ENCODE measurements around the gene NPAT. TPM values are rescaled to one million over a fixed set of nuclear protein-coding genes. Genes with fewer than 3 reads are reported as not detected.
A peak's percentile ranks its signal among the peaks of the same experiment; 100 is the strongest.

NPAT gene
- total and polyA plus RNA-seq, 2 of the 13 experiments (the other 11 are each of a cell fraction or from before 2014, with no cell fraction given) = 4.4 to 11.2 TPM

DNA sequence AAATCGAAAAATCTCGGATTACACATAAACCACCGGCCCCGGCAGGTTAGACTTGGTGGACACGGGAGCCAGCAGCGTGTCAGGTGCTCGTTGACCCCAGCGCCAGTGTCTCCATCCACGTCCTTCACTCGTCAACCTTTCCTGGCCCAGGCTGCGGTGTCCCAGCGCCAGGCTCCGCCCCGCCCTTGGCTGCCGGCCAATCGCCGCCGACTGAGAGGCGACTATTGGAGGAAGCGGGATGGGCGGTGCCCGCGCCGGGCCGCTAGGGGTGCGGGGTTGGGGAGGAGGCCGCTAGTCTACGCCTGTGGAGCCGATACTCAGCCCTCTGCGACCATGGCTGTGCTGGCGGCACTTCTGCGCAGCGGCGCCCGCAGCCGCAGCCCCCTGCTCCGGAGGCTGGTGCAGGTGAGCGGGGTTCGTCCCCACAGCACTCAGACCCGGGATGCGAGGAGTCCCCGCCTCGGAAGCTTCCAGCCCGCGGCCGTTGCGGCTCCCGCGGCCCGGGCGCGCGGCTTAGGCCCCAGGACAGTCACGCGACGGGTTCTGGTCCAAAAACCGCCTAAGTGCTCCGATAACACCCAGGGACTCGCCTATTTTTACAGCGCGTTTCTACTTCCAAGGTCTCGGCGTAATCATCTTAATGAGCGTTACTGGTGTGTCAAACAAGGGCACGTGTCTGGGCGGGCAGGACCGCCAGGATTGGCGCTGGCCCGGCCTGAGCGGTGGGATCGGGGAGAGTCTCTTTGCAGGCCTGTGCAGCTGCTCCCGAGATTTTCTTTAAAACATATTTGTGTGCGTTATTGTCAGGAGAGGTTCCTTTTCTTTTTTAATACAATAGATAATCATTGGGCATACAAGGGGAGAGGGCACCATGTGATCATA is 100.9 kb downstream of the NPAT start, which contains the start of gene ACAT1 (continued):
- TF ChIP-seq, protein P1, sequence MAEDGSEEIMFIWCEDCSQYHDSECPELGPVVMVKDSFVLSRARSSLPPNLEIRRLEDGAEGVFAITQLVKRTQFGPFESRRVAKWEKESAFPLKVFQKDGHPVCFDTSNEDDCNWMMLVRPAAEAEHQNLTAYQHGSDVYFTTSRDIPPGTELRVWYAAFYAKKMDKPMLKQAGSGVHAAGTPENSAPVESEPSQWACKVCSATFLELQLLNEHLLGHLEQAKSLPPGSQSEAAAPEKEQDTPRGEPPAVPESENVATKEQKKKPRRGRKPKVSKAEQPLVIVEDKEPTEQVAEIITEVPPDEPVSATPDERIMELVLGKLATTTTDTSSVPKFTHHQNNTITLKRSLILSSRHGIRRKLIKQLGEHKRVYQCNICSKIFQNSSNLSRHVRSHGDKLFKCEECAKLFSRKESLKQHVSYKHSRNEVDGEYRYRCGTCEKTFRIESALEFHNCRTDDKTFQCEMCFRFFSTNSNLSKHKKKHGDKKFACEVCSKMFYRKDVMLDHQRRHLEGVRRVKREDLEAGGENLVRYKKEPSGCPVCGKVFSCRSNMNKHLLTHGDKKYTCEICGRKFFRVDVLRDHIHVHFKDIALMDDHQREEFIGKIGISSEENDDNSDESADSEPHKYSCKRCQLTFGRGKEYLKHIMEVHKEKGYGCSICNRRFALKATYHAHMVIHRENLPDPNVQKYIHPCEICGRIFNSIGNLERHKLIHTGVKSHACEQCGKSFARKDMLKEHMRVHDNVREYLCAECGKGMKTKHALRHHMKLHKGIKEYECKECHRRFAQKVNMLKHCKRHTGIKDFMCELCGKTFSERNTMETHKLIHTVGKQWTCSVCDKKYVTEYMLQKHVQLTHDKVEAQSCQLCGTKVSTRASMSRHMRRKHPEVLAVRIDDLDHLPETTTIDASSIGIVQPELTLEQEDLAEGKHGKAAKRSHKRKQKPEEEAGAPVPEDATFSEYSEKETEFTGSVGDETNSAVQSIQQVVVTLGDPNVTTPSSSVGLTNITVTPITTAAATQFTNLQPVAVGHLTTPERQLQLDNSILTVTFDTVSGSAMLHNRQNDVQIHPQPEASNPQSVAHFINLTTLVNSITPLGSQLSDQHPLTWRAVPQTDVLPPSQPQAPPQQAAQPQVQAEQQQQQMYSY (CRISPR knock-in tag; IDR thresholded peaks at IDR 0.05) = no peak
- no peak for TF ChIP-seq KAT2B (IDR thresholded peaks at IDR 0.05; ENCODE audit: borderline replicate concordance, low read depth, low read length)
- no peak; the same call in 1 of the 2 replicates for TF ChIP-seq ZNF709 (CRISPR knock-in tag; IDR thresholded peaks at IDR 0.05)
- TF ChIP-seq, protein P2, sequence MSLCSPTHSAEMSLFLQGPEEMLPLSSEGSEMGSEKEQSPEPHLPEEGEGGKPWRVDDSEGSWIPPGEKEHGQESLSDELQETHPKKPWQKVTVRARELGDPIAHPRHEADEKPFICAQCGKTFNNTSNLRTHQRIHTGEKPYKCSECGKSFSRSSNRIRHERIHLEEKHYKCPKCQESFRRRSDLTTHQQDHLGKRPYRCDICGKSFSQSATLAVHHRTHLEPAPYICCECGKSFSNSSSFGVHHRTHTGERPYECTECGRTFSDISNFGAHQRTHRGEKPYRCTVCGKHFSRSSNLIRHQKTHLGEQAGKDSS (CRISPR knock-in tag; IDR thresholded peaks at IDR 0.05; ENCODE audit: borderline replicate concordance, low read depth) = peak; percentile 59; the same call in 1 of the 2 replicates
- peak; percentile 89 to 95 for TF ChIP-seq POLR2A (IDR thresholded peaks at IDR 0.05; ENCODE audit: insufficient read depth in 1 of 2, low read depth in 2 of 2, low read length in 2 of 2)
- TF ChIP-seq, protein P3, sequence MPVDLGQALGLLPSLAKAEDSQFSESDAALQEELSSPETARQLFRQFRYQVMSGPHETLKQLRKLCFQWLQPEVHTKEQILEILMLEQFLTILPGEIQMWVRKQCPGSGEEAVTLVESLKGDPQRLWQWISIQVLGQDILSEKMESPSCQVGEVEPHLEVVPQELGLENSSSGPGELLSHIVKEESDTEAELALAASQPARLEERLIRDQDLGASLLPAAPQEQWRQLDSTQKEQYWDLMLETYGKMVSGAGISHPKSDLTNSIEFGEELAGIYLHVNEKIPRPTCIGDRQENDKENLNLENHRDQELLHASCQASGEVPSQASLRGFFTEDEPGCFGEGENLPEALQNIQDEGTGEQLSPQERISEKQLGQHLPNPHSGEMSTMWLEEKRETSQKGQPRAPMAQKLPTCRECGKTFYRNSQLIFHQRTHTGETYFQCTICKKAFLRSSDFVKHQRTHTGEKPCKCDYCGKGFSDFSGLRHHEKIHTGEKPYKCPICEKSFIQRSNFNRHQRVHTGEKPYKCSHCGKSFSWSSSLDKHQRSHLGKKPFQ (CRISPR knock-in tag; IDR thresholded peaks at IDR 0.05; ENCODE audit: insufficient replicate concordance) = peak; percentile 66
- no peak for TF ChIP-seq CC2D1A (CRISPR knock-in tag; IDR thresholded peaks at IDR 0.05)
- TF ChIP-seq, protein P4, sequence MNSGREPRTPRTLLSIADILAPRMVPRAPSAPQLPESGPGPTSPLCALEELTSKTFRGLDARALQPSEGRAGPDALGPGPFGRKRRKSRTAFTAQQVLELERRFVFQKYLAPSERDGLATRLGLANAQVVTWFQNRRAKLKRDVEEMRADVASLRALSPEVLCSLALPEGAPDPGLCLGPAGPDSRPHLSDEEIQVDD (CRISPR knock-in tag; IDR thresholded peaks at IDR 0.05; ENCODE audit: borderline replicate concordance) = no peak
- TF ChIP-seq ZFP90 (CRISPR knock-in tag; IDR thresholded peaks at IDR 0.05; ENCODE audit: borderline replicate concordance) = peak; percentile 37; the same call in 1 of the 2 replicates
- TF ChIP-seq, protein P5, sequence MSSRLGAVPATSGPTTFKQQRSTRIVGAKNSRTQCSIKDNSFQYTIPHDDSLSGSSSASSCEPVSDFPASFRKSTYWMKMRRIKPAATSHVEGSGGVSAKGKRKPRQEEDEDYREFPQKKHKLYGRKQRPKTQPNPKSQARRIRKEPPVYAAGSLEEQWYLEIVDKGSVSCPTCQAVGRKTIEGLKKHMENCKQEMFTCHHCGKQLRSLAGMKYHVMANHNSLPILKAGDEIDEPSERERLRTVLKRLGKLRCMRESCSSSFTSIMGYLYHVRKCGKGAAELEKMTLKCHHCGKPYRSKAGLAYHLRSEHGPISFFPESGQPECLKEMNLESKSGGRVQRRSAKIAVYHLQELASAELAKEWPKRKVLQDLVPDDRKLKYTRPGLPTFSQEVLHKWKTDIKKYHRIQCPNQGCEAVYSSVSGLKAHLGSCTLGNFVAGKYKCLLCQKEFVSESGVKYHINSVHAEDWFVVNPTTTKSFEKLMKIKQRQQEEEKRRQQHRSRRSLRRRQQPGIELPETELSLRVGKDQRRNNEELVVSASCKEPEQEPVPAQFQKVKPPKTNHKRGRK (CRISPR knock-in tag; IDR thresholded peaks at IDR 0.05) = no peak
- TF ChIP-seq ZNF460 (CRISPR knock-in tag; IDR thresholded peaks at IDR 0.05; ENCODE audit: borderline replicate concordance) = no peak
- TF ChIP-seq, protein P6, sequence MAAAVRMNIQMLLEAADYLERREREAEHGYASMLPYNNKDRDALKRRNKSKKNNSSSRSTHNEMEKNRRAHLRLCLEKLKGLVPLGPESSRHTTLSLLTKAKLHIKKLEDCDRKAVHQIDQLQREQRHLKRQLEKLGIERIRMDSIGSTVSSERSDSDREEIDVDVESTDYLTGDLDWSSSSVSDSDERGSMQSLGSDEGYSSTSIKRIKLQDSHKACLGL (CRISPR knock-in tag; IDR thresholded peaks at IDR 0.05) = peak; percentile 92
- TF ChIP-seq ZFP1 (CRISPR knock-in tag; IDR thresholded peaks at IDR 0.05) = no peak
- peak; percentile 87; the same call in 1 of the 2 replicates for TF ChIP-seq EEA1 (CRISPR knock-in tag; IDR thresholded peaks at IDR 0.05; ENCODE audit: borderline replicate concordance)
- no peak for TF ChIP-seq FOSL1 (CRISPR knock-in tag; IDR thresholded peaks at IDR 0.05; ENCODE audit: borderline replicate concordance)
- 0 out of 2 replicates have a peak, but pooled peaks have one; percentile 2 for TF ChIP-seq STAG1 (CRISPR knock-in tag; IDR thresholded peaks at IDR 0.05)
- no peak; the same call in 1 of the 2 replicates for TF ChIP-seq ZNF256 (CRISPR knock-in tag; conservative IDR thresholded peaks at IDR 0.05)
- peak; percentile 43; the same call in 1 of the 2 replicates for TF ChIP-seq ZSCAN9 (CRISPR knock-in tag; IDR thresholded peaks at IDR 0.05; ENCODE audit: borderline replicate concordance)
- peak; percentile 38 for TF ChIP-seq NKX3-1 (CRISPR knock-in tag; IDR thresholded peaks at IDR 0.05)
- peak; percentile 55; the same call in 1 of the 2 replicates for TF ChIP-seq ZNF160 (CRISPR knock-in tag; IDR thresholded peaks at IDR 0.05)

Data from HepG2 (cell line).